ENCODE data around the gene TUBG1.

GRCh38 chr17:42596386-42596785, 13.1 kb upstream of the TUBG1 start:
- TF ChIP-seq POLR2A (IDR thresholded peaks at IDR 0.05; ENCODE audit: low read depth, low read length) (no peak), POLR2AphosphoS5 (IDR thresholded peaks at IDR 0.05; ENCODE audit: low read depth, low read length) (no peak), TAF1 (IDR thresholded peaks at IDR 0.05; ENCODE audit: borderline replicate concordance, low read depth, low read length) (no peak)

Measured in GM12892 (cell line).